HG03565 (cell line): ENCODE data around the gene OTOG.

Experiments
- ATAC-seq: cut with Tn5 transposase; IDR thresholded peaks from one replicate; pipeline ENCODE4 v1.9.1; 2021; ENCODE audit warnings: mild to moderate bottlenecking, moderate library complexity; ENCODE audit not compliant: unreplicated experiment

Gene OTOG

GRCh38 chr11:17691550-17691949 is 144.5 kb downstream of the OTOG start:
- ATAC-seq = no peak

- ATAC-seq = no peak
Observed at GRCh38 chr11:17691976-17692375, 144.9 kb downstream of the OTOG start.

- no peak for ATAC-seq
Observed at GRCh38 chr11:17692931-17693330, 145.9 kb downstream of the OTOG start.

- no peak for ATAC-seq
Observed at GRCh38 chr11:17693531-17693930, 146.5 kb downstream of the OTOG start.

- ATAC-seq = no peak
Observed at GRCh38 chr11:17694494-17695110, 147.5 kb downstream of the OTOG start.

GRCh38 chr11:17695454-17696441 is 148.7 kb downstream of the OTOG start:
- ATAC-seq = no peak

GRCh38 chr11:17696741-17697140 is 149.7 kb downstream of the OTOG start:
- ATAC-seq = no peak
